22Rv1 (cell line): ENCODE results near the gene SENP7.

Source experiments
- CTCF ChIP-seq: fragments of 450-650 bp; IDR thresholded peaks from 2 replicates; pipeline ENCODE4 v1.5.1; 2017; ENCODE audit warnings: mild to moderate bottlenecking
- ZFX ChIP-seq: fragments of 450-650 bp; IDR thresholded peaks from 2 replicates; pipeline ENCODE4 v1.6.1; 2017; ENCODE audit warnings: antibody characterized with exemption, borderline replicate concordance

GRCh38 chr3:101362406-101362805 is 150.6 kb downstream of the SENP7 start:
- TF ChIP-seq CTCF (no peak), ZFX (no peak)
